Stimulated activated CD4-positive, alpha-beta T cell treated with anti-CD3 and anti-CD28 coated beads, Interleukin-1b, Interleukin-23, amount 100 ng/mL, for 4 hours (primary cell): ENCODE measurements around the gene FTCD.
A peak's percentile ranks its signal among the peaks of the same experiment; 100 is the strongest.
"Not testable (repeated sequence)": the region's sequence is repeated elsewhere in the genome, so short reads cannot be mapped to it uniquely, and the experiment has no call there.

Experiments used
- DNase-seq, 2 donors: peaks; one replicate each; pipeline ENCODE4 v3.0.0-alpha.2; 2020; ENCODE audit warnings: low read depth in 2 of 2

The FTCD gene

GRCh38 chr21:46188226-46189212 is 33.1 kb upstream of the FTCD start:
- no peak for DNase-seq

GRCh38 chr21:46187814-46188213 is 32.4 kb upstream of the FTCD start:
- no peak for DNase-seq

GRCh38 chr21:46187261-46187660 is 31.9 kb upstream of the FTCD start:
- DNase-seq: no peak

GRCh38 chr21:46185716-46186115 is 30.3 kb upstream of the FTCD start:
- DNase-seq: no peak

GRCh38 chr21:46184625-46185555 is 29.5 kb upstream of the FTCD start:
- peak; percentile 12 to 54 for DNase-seq

- peak; percentile 12 to 35 for DNase-seq
These were observed 28.7 kb upstream of the FTCD start, which contains the start of gene SPATC1L for GRCh38 chr21:46183910-46184624. Gene SPATC1L, minus strand, starts transcription at chr21:46184459. Its CDS starts 1,643 bp downstream, at chr21:46182816.

GRCh38 chr21:46183337-46183909 is 28.0 kb upstream of the FTCD start:
- not testable (repeated sequence) for DNase-seq

GRCh38 chr21:46182548-46183336 is 27.4 kb upstream of the FTCD start:
- no peak for DNase-seq

- DNase-seq: no peak
These were observed 26.7 kb upstream of the FTCD start for GRCh38 chr21:46181953-46182547.

GRCh38 chr21:46181436-46181835 is 26.1 kb upstream of the FTCD start:
- DNase-seq: no peak

- DNase-seq: no peak
These were observed 25.5 kb upstream of the FTCD start for GRCh38 chr21:46180778-46181391.

- no peak for DNase-seq
These were observed 24.8 kb upstream of the FTCD start for GRCh38 chr21:46180079-46180722.

GRCh38 chr21:46179708-46180078 is 24.3 kb upstream of the FTCD start:
- no peak for DNase-seq

GRCh38 chr21:46178961-46179360 is 23.6 kb upstream of the FTCD start:
- no peak for DNase-seq

- DNase-seq: not testable (repeated sequence)
These were observed 21.2 kb upstream of the FTCD start for GRCh38 chr21:46176443-46177129.

- no peak for DNase-seq
These were observed 18.2 kb upstream of the FTCD start for GRCh38 chr21:46173573-46173972.

GRCh38 chr21:46172863-46173528 is 17.6 kb upstream of the FTCD start:
- DNase-seq: no peak
